GM19397 (cell line): ENCODE measurements around the gene KEAP1.

ENCODE experiments used
- ATAC-seq: cut with Tn5 transposase; IDR thresholded peaks from one replicate; pipeline ENCODE4 v1.9.1; 2021; ENCODE audit warnings: mild to moderate bottlenecking, moderate library complexity; ENCODE audit not compliant: unreplicated experiment

Gene KEAP1

GRCh38 chr19:10452726-10453618 is 50.2 kb downstream of the KEAP1 start:
- ATAC-seq: no peak

GRCh38 chr19:10450853-10451609 is 52.1 kb downstream of the KEAP1 start:
- no peak for ATAC-seq

GRCh38 chr19:10450191-10450852 is 52.8 kb downstream of the KEAP1 start:
- no peak for ATAC-seq

- no peak for ATAC-seq
Measured at GRCh38 chr19:10449037-10449436, 54.1 kb downstream of the KEAP1 start.

GRCh38 chr19:10442698-10443097 is 60.5 kb downstream of the KEAP1 start:
- ATAC-seq: no peak

- no peak for ATAC-seq
Measured at GRCh38 chr19:10439588-10439987, 63.6 kb downstream of the KEAP1 start.
